ENCODE data around the gene PTPRG.

Gene PTPRG

DNA sequence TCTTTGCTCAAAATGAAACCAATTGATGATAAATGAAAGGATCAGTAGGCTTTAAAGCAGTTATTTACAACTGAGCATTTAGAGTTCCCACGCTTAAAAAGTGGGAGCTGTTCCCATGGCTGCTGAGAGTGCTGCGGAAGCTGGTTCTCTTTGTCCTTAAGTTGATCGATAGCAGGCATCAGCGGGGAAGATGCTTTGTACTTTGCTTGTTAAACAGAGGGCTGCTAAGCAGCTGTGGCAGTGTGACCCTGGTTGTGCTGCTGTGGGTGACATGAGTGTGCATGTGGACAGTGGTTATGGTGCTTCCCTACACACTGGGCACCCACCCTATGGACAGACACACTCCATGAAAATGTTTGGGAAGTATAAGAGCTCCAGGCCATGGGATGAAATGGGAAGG, 96.3 kb downstream of the PTPRG start:
- DNase-seq (ENCODE audit: low spot score) = no peak

DNA sequence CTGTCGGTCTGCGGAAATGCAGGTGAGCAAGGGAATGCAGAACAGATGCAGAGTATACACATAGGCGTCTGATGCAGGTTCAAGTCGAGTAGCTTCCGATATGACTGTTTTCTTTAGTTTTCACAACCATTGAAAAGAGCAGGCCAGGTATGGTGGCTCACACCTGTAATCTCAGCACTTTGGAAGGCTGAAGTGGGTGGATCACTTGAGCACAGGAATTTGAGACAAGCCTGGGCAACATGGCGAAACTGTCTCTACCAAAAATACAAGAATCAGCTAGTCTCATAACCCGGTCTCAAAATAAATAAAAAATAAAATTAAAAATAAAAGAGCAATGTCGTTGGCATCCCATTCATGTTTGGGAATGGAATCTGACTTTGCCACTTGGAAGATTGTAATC, 101.5 kb downstream of the PTPRG start:
- no peak for DNase-seq (ENCODE audit: low spot score)

DNA sequence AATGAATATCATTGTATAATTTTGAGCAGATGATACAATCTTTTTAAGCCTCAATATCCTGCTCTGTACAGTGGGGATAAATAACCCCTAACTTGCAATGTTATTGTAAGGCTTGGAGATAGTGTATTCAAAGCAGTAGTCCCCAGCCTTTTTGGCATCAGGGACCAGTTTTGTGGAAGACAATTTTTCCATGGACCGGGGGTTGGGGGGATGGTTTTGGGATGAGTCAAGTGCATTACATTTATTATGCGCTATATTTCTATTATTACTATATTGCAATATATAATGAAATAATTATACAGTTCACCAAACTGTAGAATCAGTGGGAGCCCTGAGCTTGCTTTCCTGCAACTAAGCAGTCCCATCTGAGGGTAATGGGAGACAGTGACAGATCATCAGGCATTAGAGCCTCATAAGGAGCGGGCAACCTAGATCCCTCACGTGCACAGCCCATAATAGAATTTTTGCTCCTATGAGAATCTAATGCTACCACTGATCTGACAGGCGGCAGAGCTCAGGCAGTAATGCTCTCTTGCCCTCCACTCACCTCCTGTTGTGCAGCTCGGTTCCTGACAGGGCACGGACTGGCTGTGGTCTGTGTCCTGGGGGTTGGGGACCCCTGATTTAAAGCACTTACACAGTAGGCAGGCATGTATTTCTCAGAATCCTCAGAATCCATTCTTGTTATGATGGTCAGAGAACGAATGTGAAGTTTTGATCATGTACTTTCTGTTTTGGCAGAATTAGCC, 102.2 kb downstream of the PTPRG start:
- DNase-seq (ENCODE audit: low spot score) = no peak

DNA sequence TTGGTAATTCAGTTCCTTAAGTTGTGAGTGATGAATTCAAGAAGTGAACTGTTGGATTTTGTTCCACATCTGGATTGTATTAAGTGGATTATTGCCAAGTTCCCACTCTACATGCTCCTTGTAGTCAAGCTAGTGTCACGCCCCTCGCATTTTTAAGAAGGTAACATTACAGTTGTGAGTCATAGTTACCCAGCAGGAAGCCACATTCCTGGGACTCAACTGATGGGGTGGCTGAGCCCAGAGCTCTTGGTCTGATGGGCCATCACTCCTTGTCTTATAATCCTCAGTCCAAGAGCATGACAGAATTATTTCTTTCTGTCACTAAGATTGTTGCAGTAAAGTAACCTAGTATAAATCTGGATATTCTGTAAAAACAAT, 102.7 kb downstream of the PTPRG start:
- DNase-seq (ENCODE audit: low spot score) = no peak

DNA sequence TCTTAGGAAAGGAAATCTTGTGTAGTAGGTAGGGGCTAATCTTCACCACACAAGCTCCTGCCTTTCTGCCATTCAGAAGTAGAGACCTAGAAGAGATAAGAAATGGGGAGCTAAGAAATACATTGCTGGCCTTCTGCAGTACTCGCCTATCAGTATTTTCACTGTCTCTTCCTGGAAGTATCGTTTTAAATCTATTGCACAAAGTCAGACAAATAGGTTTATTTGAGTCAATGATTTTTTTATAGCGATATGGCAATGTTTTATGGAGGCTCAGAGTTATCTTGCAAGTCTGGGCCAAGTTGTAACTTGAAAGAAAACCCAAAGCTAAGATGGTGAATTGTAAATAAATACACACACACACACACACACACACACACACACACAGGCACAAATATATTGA, 103.8 kb downstream of the PTPRG start:
- DNase-seq (ENCODE audit: low spot score) = no peak

- DNase-seq (ENCODE audit: low spot score) = no peak
Measured at GRCh38 chr3:61665987-61666386, 104.6 kb downstream of the PTPRG start.

GRCh38 chr3:61666615-61667330, 105.4 kb downstream of the PTPRG start:
- DNase-seq (ENCODE audit: low spot score) = no peak

- no peak for DNase-seq (ENCODE audit: low spot score)
Measured at GRCh38 chr3:61667383-61667782, 106.0 kb downstream of the PTPRG start.

DNA sequence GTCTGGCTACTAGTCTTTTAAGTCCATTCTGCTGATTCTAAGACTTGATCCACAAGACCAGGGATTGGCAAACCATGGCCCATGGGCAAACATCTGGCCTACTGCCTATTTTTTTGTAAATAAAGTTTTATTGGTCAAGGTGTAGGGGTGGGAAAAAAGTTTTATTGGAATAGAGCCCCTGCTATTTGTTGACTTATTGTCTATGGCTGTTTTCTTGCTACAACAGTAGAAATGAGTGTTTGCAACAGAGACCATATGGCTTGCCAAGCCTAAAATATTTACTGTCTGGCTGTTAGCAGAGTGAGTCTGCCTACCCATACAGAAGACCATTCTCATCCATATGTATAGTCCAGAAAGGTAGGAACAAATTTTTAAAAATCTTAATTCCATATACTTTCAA, 106.4 kb downstream of the PTPRG start:
- DNase-seq (ENCODE audit: low spot score) = no peak

- no peak for DNase-seq (ENCODE audit: low spot score)
Measured at GRCh38 chr3:61668317-61668864, 107.0 kb downstream of the PTPRG start.

- no peak for DNase-seq (ENCODE audit: low spot score)
Measured at GRCh38 chr3:61669203-61669602, 107.8 kb downstream of the PTPRG start.

DNA sequence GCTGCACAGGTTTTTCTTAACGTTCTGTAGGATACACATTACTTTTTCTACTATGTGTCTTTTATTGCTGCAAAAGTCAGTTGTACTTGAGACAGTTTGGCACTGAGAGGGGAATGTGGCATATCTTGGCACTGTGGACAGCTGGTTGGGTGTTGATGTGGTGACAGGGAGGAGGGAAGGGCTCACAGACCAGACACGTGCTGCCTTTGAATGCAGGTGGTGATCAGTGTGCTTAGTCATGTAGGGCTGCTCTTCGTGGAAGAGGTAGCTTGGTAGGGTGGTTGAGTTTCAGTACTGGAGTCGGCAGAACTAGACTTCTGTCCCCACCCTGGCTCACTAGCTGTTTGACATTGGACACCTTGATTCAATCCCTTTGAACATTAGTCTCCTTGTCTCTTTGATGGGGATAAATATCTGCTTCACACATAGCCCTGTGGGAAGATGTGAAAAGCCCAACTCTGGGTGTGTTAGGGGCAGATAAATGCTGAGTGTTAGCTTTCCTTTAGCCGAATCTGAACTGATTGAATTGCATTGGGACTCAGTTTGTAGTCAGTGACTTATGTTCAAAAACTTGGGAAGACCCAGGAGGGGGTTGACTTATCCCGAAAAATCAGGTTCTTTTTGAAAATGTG, 108.4 kb downstream of the PTPRG start:
- no peak for DNase-seq (ENCODE audit: low spot score)

- no peak for DNase-seq (ENCODE audit: low spot score)
Measured at GRCh38 chr3:61673651-61674050, 112.3 kb downstream of the PTPRG start.

DNA sequence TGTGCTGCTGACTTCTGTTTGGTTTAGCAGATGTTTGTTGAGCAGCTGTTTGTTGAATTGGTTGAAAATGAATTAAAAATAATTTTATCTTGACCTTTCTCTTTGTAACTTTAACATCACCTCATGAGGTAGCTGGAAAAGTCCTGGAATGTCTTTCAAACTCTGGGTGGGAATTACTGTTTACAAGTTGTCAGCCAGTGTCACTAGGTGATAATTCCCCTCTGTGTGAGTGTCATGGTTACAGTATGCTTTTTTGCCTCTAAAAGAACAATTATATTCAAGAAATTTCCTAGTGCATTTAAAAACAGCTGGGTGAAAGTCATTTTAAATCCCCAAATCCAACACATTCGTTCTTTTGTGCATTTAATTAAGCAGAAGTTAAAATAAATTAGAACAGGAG, 113.2 kb downstream of the PTPRG start:
- DNase-seq (ENCODE audit: low spot score) = no peak

DNA sequence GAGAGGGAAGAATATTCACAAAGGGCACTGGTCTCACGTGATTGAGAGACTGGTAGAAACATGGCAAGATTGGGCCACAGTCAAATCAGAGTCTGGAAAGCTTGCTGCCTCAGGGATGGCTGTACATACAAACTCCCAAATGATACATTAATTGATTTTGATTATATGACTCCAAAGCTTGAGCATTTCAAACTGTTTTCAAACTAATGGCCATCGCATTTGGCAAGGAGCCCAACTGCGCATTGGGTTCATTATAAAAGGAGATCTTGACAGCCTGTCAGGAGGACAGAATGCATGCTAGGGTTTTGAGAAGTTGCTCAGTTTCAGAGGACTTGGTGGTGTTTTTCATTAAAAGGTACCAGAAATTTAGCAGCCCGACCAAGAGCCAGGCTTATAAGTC, 117.7 kb downstream of the PTPRG start:
- no peak for DNase-seq (ENCODE audit: low spot score)

GRCh38 chr3:61680617-61681016, 119.2 kb downstream of the PTPRG start:
- no peak for DNase-seq (ENCODE audit: low spot score)

- no peak for DNase-seq (ENCODE audit: low spot score)
Measured at GRCh38 chr3:61681636-61682035, 120.3 kb downstream of the PTPRG start.

- no peak for DNase-seq (ENCODE audit: low spot score)
Measured at GRCh38 chr3:61682671-61683548, 121.5 kb downstream of the PTPRG start.

- no peak for DNase-seq (ENCODE audit: low spot score)
Measured at GRCh38 chr3:61683549-61684236, 122.3 kb downstream of the PTPRG start.

GRCh38 chr3:61684386-61684785, 123.0 kb downstream of the PTPRG start:
- no peak for DNase-seq (ENCODE audit: low spot score)

GRCh38 chr3:61685755-61686154, 124.4 kb downstream of the PTPRG start:
- no peak for DNase-seq (ENCODE audit: low spot score)

Data from pons (tissue), 1 donor.